Naive thymus-derived CD4-positive, alpha-beta T cell (primary cell): ENCODE measurements around the gene MLLT10. TPM values are rescaled to one million over a fixed set of nuclear protein-coding genes. Genes with fewer than 3 reads are reported as not detected.
A peak's percentile ranks its signal among the peaks of the same experiment; 100 is the strongest.

Experiments
- ATAC-seq: fragments of 150-1000 bp; cut with Tn5 transposase; 2 replicates; pipeline ENCODE4 v1.10.0; 2021; ENCODE audit warnings: mild to moderate bottlenecking, moderate library complexity
- CTCF ChIA-PET: fragments of 350-600 bp; sonication (Branson Sonifier 250); formaldehyde crosslinking; loops from one replicate; lab custom pipeline; 2021; ENCODE audit warnings: antibody characterized with exemption; lab: Charles Lee
- POLR2A ChIA-PET: fragments of 350-600 bp; sonication (Branson Sonifier 250); formaldehyde crosslinking; loops from one replicate; lab custom pipeline; 2021; ENCODE audit warnings: antibody characterized with exemption, inconsistent platforms; lab: Charles Lee
- DNase-seq, 9 donors: peaks; one replicate each; pipeline versions ENCODE4 v3.0.0 to v3.0.0-alpha.2; 2020 to 2022; ENCODE audit warnings: mixed read lengths in 1 of 9
- H3K27ac ChIP-seq: one replicate; pipeline ENCODE4 v1.7.0; 2013; ENCODE audit warnings: mild to moderate bottlenecking, low read depth, low read length, moderate library complexity
- H3K27me3 ChIP-seq, 2 donors: one replicate each; pipeline ENCODE4 v1.7.0; 2013; ENCODE audit warnings: low read length in 2 of 2, mild to moderate bottlenecking in 2 of 2, moderate library complexity in 2 of 2; ENCODE audit not compliant: control insufficient read depth in 2 of 2, insufficient read depth in 2 of 2
- H3K36me3 ChIP-seq, 3 experiments: 1 replicate in 2 of 3; 2 replicates in 1 of 3; pipeline ENCODE4 v1.7.0; 2013; ENCODE audit warnings: low read length in 3 of 3, mild to moderate bottlenecking in 3 of 3, moderate library complexity in 1 of 3; ENCODE audit not compliant: insufficient read depth in 3 of 3, control insufficient read depth in 2 of 3
- H3K4me1 ChIP-seq, 2 donors: one replicate each; pipeline ENCODE4 v1.7.0; 2013; ENCODE audit warnings: low read length in 2 of 2, mild to moderate bottlenecking in 2 of 2, moderate library complexity in 1 of 2; ENCODE audit not compliant: control insufficient read depth in 2 of 2, insufficient read depth in 2 of 2
- H3K4me3 ChIP-seq: 2 replicates; pipeline ENCODE4 v1.7.0; 2013; ENCODE audit warnings: mild to moderate bottlenecking, low read length
- H3K9me3 ChIP-seq, 3 experiments: 1 replicate in 2 of 3; 2 replicates in 1 of 3; pipeline ENCODE4 v1.7.0; 2013; ENCODE audit warnings: low read length in 3 of 3; ENCODE audit not compliant: control insufficient read depth in 2 of 3
- H3K27ac Mint-ChIP-seq, 9 donors: one replicate each; pipeline ENCODE4 v1.8.0; 2020 to 2022; ENCODE audit warnings: mixed read lengths in 9 of 9, mild to moderate bottlenecking in 8 of 9, moderate library complexity in 5 of 9, inconsistent platforms in 2 of 9
- H3K27me3 Mint-ChIP-seq, 5 donors: one replicate each; pipeline ENCODE4 v1.8.0; 2021 to 2022; ENCODE audit warnings: mixed read lengths in 5 of 5, mild to moderate bottlenecking in 1 of 5
- H3K36me3 Mint-ChIP-seq, 5 donors: one replicate each; pipeline ENCODE4 v1.8.0; 2020 to 2022; ENCODE audit warnings: mixed read lengths in 5 of 5, mild to moderate bottlenecking in 3 of 5, inconsistent platforms in 1 of 5
- H3K4me1 Mint-ChIP-seq, 7 donors: one replicate each; pipeline ENCODE4 v1.8.0; 2020 to 2022; ENCODE audit warnings: mixed read lengths in 7 of 7, mild to moderate bottlenecking in 3 of 7, inconsistent platforms in 1 of 7
- H3K4me3 Mint-ChIP-seq, 10 donors: one replicate each; pipeline ENCODE4 v1.8.0; 2020 to 2022; ENCODE audit warnings: mild to moderate bottlenecking in 10 of 10, mixed read lengths in 10 of 10, moderate library complexity in 6 of 10, inconsistent platforms in 2 of 10
- H3K9me3 Mint-ChIP-seq, 11 donors: one replicate each; pipeline ENCODE4 v1.8.0; 2020 to 2022; ENCODE audit warnings: mixed read lengths in 11 of 11, mild to moderate bottlenecking in 4 of 11, inconsistent platforms in 1 of 11, moderate library complexity in 1 of 11
- intact Hi-C, 2 donors: fragments of 100-400 bp; cut with micrococcal nuclease; formaldehyde crosslinking; loops; one replicate each; pipeline ENCODE4 v1.15.1; 2023
- polyA plus RNA-seq, 2 donors: library from polyadenylated mRNA; unstranded; fragments of 300-500 nt; fragmentation: Illumina TruSeq; gene quantifications; one replicate each; pipeline ENCODE4 v1.2.3, GENCODE V29; 2021
- total RNA-seq, 6 experiments: library from RNA in 5 of 6; stranded (reverse) in 5 of 6; gene quantifications; 1 replicate in 5 of 6; 2 replicates in 1 of 6; pipeline ENCODE4 v1.2.3 and lab custom pipeline; 2021 to 2026

The MLLT10 gene
- total and polyA plus RNA-seq, 7 experiments from 2014 or later = 6.0 to 74.2 (median 61.2) TPM

DNA sequence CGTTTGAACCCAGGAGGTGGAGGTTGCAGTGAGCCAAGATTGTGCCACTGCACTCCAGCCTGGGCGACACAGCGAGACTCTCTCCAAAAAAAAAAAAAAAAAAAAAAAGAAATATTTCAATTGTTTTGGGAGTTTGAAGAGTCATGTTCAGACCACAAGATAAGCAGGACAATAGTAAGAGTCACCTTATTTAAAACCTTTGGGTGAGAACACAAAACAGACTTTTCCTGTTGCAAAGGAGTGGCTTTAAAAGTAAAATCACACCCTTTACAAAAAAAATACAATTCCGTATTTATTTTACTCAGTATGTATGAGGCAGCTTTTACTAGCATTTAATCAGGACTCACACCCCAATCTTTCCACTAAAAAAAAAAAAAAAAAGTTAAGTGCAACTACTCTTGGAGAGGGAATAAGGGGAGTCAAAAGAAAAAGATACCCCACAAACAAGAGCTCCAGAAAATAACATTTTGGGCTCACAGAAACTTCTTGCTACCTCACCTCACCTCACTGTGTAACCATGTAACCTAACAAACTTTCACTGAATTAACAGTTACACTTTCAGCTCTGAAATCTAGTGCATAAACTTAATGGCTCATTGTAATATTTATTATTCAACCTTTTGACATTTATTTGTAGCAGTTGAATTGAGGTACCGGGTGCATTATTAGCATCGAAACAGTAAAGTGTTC is 19.8 kb upstream of the MLLT10 start:
- H3K36me3 ChIP-seq = no peaks in the 10 kb centered on the region
- Mint-ChIP-seq H3K36me3 (no peaks in the 10 kb centered on the region), H3K9me3 (peaks cover 0 to 5% (median 0%) of the 10 kb centered on the region in 11 donors), H3K4me3 (no peak overlapping the region), H3K27ac (no peak overlapping the region), H3K27me3 (peaks cover 60 to 78% (median 70%) of the 10 kb centered on the region in 5 donors), H3K4me1 (peaks cover 11 to 28% (median 26%) of the 10 kb centered on the region in 7 donors)
- ATAC-seq (no peak), DNase-seq (no peak)
- no peak overlapping the region for H3K27ac ChIP-seq
- intact Hi-C loops = no loop called here
- peaks cover 37 to 45% of the 10 kb centered on the region in 2 donors for H3K27me3 ChIP-seq
- no peaks in the 10 kb centered on the region for H3K9me3 ChIP-seq
- CTCF ChIA-PET = no interaction called here
- peaks cover 20 to 28% of the 10 kb centered on the region in 2 donors for H3K4me1 ChIP-seq
- POLR2A ChIA-PET = interaction anchor here (1.0 to 2.0 kb wide), 2 partner anchors 9 to 11 kb away, joined by 3 to 7 read pairs; partner anchors contain the start of gene SKIDA1
- H3K4me3 ChIP-seq = no peak overlapping the region

DNA sequence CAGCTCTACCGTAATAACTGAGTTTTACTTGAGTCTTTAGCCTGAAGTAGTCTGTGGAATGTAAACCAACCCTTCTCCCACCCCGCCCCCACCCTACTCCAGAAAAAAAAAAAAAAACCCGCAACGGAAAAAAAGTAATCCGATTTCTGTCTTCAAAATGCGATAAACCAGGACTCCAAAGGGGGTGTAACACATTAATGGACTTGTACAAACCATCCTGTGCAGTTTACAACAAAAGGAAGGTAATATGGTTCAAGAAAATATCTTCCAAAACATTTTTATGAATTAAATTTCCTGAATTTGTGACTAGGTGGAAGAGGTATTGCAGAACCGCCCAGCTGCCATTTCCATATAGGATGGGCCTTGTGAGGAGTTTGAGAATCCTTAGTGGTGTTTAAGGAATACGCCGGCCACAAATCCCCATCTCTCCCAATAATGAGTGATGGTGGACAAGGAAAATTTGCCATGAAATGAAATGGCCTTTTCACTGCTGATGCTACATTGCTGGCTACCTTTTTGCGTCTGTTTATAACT is 19.1 kb upstream of the MLLT10 start:
- Histone ChIP-seq H3K27ac (no peak overlapping the region), H3K36me3 (no peaks in the 10 kb centered on the region), H3K9me3 (no peaks in the 10 kb centered on the region), H3K4me1 (peaks cover 26 to 34% of the 10 kb centered on the region in 2 donors), H3K27me3 (peaks cover 43 to 51% of the 10 kb centered on the region in 2 donors), H3K4me3 (no peak overlapping the region)
- intact Hi-C loops = loop anchor here in 1 of 2 donors (5.0 kb wide), 1 partner anchor 827 kb away; no protein-coding TSS in a partner anchor
- Mint-ChIP-seq H3K9me3 (peaks cover 0 to 9% (median 0%) of the 10 kb centered on the region in 11 donors), H3K27me3 (peaks cover 64 to 84% (median 76%) of the 10 kb centered on the region in 5 donors), H3K4me1 (peaks cover 11 to 34% (median 32%) of the 10 kb centered on the region in 7 donors), H3K4me3 (no peak overlapping the region), H3K36me3 (no peaks in the 10 kb centered on the region), H3K27ac (no peak overlapping the region)
- ChIA-PET CTCF (no interaction called here), POLR2A (interaction anchor here (1.0 to 2.0 kb wide), 3 partner anchors 9 to 13 kb away, joined by 3 to 8 read pairs (median 7); partner anchors contain the start of gene SKIDA1)
- DNase-seq (no peak), ATAC-seq (no peak)

GRCh38 chr10:21515361-21516241 is 18.4 kb upstream of the MLLT10 start:
- Histone ChIP-seq H3K27ac (no peak overlapping the region), H3K36me3 (no peaks in the 10 kb centered on the region), H3K9me3 (no peaks in the 10 kb centered on the region), H3K4me1 (peaks cover 29 to 37% of the 10 kb centered on the region in 2 donors), H3K4me3 (no peak overlapping the region), H3K27me3 (peaks cover 47 to 53% of the 10 kb centered on the region in 2 donors)
- no peak for ATAC-seq
- POLR2A ChIA-PET = interaction anchor here (0.8 to 2.0 kb wide), 4 partner anchors 10 to 1923 kb away, joined by 3 to 8 read pairs (median 5); partner anchors contain the start of genes OTUD1 and SKIDA1
- peak overlapping the region in 1 of 9 donors; percentile 51 for H3K27ac Mint-ChIP-seq
- H3K4me1 Mint-ChIP-seq = peaks cover 15 to 40% (median 39%) of the 10 kb centered on the region in 7 donors
- no peak for DNase-seq
- CTCF ChIA-PET = interaction anchor here (0.7 kb wide), 1 partner anchor 10 kb away, joined by 3 read pairs; no protein-coding TSS in a partner anchor
- intact Hi-C loops = loop anchor here in 1 of 2 donors (5.0 kb wide), 1 partner anchor 827 kb away; no protein-coding TSS in a partner anchor
- H3K36me3 Mint-ChIP-seq = no peaks in the 10 kb centered on the region
- H3K9me3 Mint-ChIP-seq = peaks cover 0 to 11% (median 0%) of the 10 kb centered on the region in 11 donors
- H3K27me3 Mint-ChIP-seq = peaks cover 68 to 86% (median 83%) of the 10 kb centered on the region in 5 donors
- peak overlapping the region; percentile 60 to 83 (median 66) for H3K4me3 Mint-ChIP-seq

DNA sequence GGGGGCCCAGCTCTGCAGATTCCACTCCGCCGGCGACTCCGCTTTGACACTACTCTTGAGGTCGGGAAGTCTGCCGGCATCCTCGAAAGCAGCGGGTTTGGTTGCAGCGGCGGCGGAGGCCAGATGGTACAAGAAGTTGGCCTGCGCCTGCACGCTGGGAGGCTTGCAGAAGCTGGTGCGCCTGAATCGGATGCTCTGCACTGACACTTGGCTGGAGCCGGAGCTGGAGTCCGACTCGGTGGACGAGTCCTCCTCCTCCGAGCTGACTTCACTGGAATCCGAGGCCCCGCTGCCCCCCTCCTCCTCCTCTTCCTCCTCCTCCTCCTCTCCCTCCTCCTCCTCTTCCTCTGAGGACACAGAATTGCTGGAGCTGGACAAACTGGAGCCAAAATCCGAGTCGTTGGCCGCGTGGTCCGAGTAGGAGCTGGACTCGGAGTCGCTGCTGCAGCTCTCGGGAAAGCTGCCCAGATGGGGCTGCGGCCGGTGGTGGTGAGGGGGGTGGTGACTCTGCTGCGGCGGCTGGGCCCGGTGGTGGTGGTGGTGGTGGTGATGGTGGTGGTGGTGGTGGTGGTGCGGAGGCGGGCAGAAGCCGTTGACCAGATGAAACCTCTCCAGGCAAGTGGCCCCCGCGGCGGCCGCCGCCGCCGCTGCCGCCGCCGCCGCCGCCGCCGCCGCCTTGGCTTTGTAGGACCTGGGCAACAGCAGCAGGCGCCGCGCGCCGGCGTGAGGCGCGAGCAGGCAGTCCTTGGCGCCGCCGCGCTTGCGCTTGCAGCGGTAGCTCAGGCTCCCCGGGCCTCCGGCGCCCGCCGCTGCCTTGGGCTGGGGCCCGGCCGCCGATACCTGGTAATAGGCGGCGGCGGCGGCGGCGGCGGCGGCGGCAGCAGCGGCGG is 17.5 kb upstream of the MLLT10 start:
- no peak overlapping the region for H3K27ac Mint-ChIP-seq
- ChIA-PET CTCF (interaction anchor here (0.7 kb wide), 1 partner anchor 11 kb away, joined by 3 read pairs; no protein-coding TSS in a partner anchor), POLR2A (interaction anchor here (0.8 to 1.5 kb wide), 4 partner anchors 11 to 1922 kb away, joined by 3 to 8 read pairs (median 3); partner anchors contain the start of gene OTUD1)
- peaks cover 53 to 57% of the 10 kb centered on the region in 2 donors for H3K27me3 ChIP-seq
- no peaks in the 10 kb centered on the region for H3K36me3 ChIP-seq
- H3K9me3 Mint-ChIP-seq = peaks cover 0 to 11% (median 0%) of the 10 kb centered on the region in 11 donors
- peak overlapping the region; percentile 28 for H3K4me3 ChIP-seq
- peaks cover 17 to 46% (median 41%) of the 10 kb centered on the region in 7 donors for H3K4me1 Mint-ChIP-seq
- intact Hi-C loops = loop anchor here (1.0 to 5.0 kb wide), 3 partner anchors 9 to 826 kb away; partner anchors contain the start of gene SKIDA1 (in 2 of the 2)
- no peaks in the 10 kb centered on the region for H3K36me3 Mint-ChIP-seq
- H3K4me3 Mint-ChIP-seq = peak overlapping the region; percentile 60 to 87 (median 80)
- H3K4me1 ChIP-seq = peaks cover 29 to 37% of the 10 kb centered on the region in 2 donors
- no peak overlapping the region for H3K27ac ChIP-seq
- peaks cover 68 to 86% (median 85%) of the 10 kb centered on the region in 5 donors for H3K27me3 Mint-ChIP-seq
- ATAC-seq (peak; percentile 85), DNase-seq (peak in 8 of 9 donors; percentile 27 to 59 (median 40))
- no peaks in the 10 kb centered on the region for H3K9me3 ChIP-seq

- Mint-ChIP-seq H3K36me3 (no peaks in the 10 kb centered on the region), H3K9me3 (peaks cover 0 to 11% (median 0%) of the 10 kb centered on the region in 11 donors), H3K27ac (peak overlapping the region in 6 of 9 donors; percentile 1 to 89 (median 11)), H3K4me3 (peak overlapping the region; percentile 77 to 88 (median 84)), H3K27me3 (peaks cover 63 to 83% (median 79%) of the 10 kb centered on the region in 5 donors), H3K4me1 (peaks cover 17 to 46% (median 41%) of the 10 kb centered on the region in 7 donors)
- peak overlapping the region; percentile 57 for H3K4me3 ChIP-seq
- ATAC-seq (peak; percentile 42), DNase-seq (peak in 4 of 9 donors; percentile 28 to 57 (median 36))
- H3K9me3 ChIP-seq = no peaks in the 10 kb centered on the region
- peaks cover 29 to 37% of the 10 kb centered on the region in 2 donors for H3K4me1 ChIP-seq
- H3K27me3 ChIP-seq = peaks cover 53 to 57% of the 10 kb centered on the region in 2 donors
- CTCF ChIA-PET = interaction anchor here (1.6 kb wide), 1 partner anchor 10 kb away, joined by 4 read pairs; no protein-coding TSS in a partner anchor
- no peaks in the 10 kb centered on the region for H3K36me3 ChIP-seq
- no peak overlapping the region for H3K27ac ChIP-seq
- intact Hi-C loops = loop anchor here (1.0 to 5.0 kb wide), 5 partner anchors 8 to 825 kb away; partner anchors contain the start of genes SKIDA1 (in 2 of the 2) and MLLT10 (in 1 of the 2)
- POLR2A ChIA-PET = interaction anchor here (0.9 to 1.7 kb wide), 2 partner anchors 16 kb away, joined by 3 to 6 read pairs; partner anchors contain the start of gene MLLT10
Observed at GRCh38 chr10:21517134-21518031, 16.6 kb upstream of the MLLT10 start.
